Measurements from ENCODE around the gene FRS2. TPM values are rescaled to one million over a fixed set of nuclear protein-coding genes. Genes with fewer than 3 reads are reported as not detected.

FRS2 gene
- total and polyA plus RNA-seq, 2 of the 4 experiments (the other 2 are of a cell fraction) = 12.4 to 58.3 TPM

DNA sequence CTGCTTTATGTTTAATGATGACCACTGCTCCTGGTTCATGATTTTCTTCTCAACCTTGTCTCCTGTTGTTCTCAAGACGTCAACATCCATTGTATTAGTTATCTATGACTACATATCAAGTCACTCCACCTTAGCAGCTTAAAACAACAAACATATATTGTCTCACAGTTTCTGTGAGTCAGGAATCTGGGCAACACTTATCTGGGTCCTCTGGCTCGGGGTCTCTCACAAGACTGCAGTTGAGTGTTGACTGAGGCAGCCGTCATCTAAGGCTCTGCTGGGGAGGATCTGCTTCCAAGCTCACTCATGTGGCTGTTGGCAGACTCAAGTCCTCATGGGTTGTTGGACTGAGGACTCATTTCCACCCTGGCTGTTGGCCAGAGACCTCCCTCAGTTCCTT, 27.3 kb upstream of the FRS2 start:
- Histone ChIP-seq H3K9me1 (ENCODE audit: insufficient read depth, low read length) (no peaks in the 10 kb centered on the region), H3K27me3 (ENCODE audit: control insufficient read depth, insufficient read depth, low read length) (no peaks in the 10 kb centered on the region), H3K4me1 (ENCODE audit: control insufficient read depth, insufficient read depth, low read length) (no peaks in the 10 kb centered on the region), H2BK120ac (ENCODE audit: low read depth, low read length) (no peak overlapping the region), H4K5ac (ENCODE audit: low read depth, low read length) (no peak overlapping the region), H3K4me3 (ENCODE audit: insufficient read depth, low read depth, low read length) (no peak overlapping the region), H4K8ac (ENCODE audit: low read depth in 2 of 2, low read length in 2 of 2) (no peak overlapping the region), H2AK9ac (replicated peaks; ENCODE audit: low read depth, low read length, poor library complexity) (no peak overlapping the region), H2AFZ (replicated peaks; ENCODE audit: low read length, poor library complexity) (no peak overlapping the region), H2AK5ac (ENCODE audit: low read depth, low read length) (no peak overlapping the region), H3K4ac (ENCODE audit: low read depth, low read length) (no peak overlapping the region), H3K36me3 (ENCODE audit: control insufficient read depth, insufficient read depth, low read length) (no peaks in the 10 kb centered on the region), H4K20me1 (ENCODE audit: insufficient read depth, low read length) (no peaks in the 10 kb centered on the region), H4K91ac (ENCODE audit: insufficient read depth, low read depth, low read length) (no peak overlapping the region), H3K56ac (ENCODE audit: extremely low read depth, insufficient read depth, low read length) (no peak overlapping the region), H3K27ac (ENCODE audit: insufficient read depth, low read length) (no peak overlapping the region), H3K9me3 (ENCODE audit: control insufficient read depth, insufficient read depth, low read length) (no peaks in the 10 kb centered on the region), H2BK5ac (ENCODE audit: low read depth, low read length, poor library complexity, severe bottlenecking) (no peak overlapping the region), H2BK15ac (ENCODE audit: low read depth, low read length) (no peak overlapping the region), H3K18ac (ENCODE audit: low read depth, low read length) (no peak overlapping the region), H3K9ac (ENCODE audit: low read depth, low read length) (no peak overlapping the region), H3K4me2 (ENCODE audit: low read depth, low read length) (no peak overlapping the region), H3K14ac (replicated peaks; ENCODE audit: low read depth, low read length) (no peak overlapping the region), H3K23ac (ENCODE audit: low read depth, low read length) (no peak overlapping the region), H3K79me1 (ENCODE audit: low read depth in 1 of 2, low read length in 2 of 2) (no peaks in the 10 kb centered on the region), H2BK20ac (ENCODE audit: low read depth, low read length) (no peak overlapping the region)
- WGBS, 2 experiments (ENCODE audit: extremely low coverage in 2 of 2, insufficient read length in 1 of 2) = 0% methylated on average over 1 of the region's 3 CpGs; no CpG with 5 or more reads in 1 of the 2 experiments
- in situ Hi-C loops (cut with MboI; ENCODE audit: low sequenced_read_pairs) (no loop called here), dilution Hi-C loops (cut with HindIII; ENCODE audit: low sequenced_read_pairs, unreplicated experiment) (no loop called here), intact Hi-C loops (cut with micrococcal nuclease) (no loop called here)
- ATAC-seq (ENCODE audit: low read depth) (no peak), DNase-seq (peak; percentile 74)
- POLR2A ChIA-PET (ENCODE audit: unreplicated experiment) = no interaction called here
- TF ChIP-seq RFX5 (IDR thresholded peaks at IDR 0.05; ENCODE audit: low read depth, low read length) = no peak
- no peak for TF ChIP-seq MXI1 (IDR thresholded peaks at IDR 0.05; ENCODE audit: borderline replicate concordance, low read depth, low read length)
- TF ChIP-seq RAD21 (IDR thresholded peaks at IDR 0.05; ENCODE audit: low read length) = no peak
- TF ChIP-seq MAZ (IDR thresholded peaks at IDR 0.05; ENCODE audit: borderline replicate concordance, low read depth, low read length) = no peak
- no peak for TF ChIP-seq CHD1 (IDR thresholded peaks at IDR 0.05; ENCODE audit: low read depth, low read length)
- TF ChIP-seq, protein P1, sequence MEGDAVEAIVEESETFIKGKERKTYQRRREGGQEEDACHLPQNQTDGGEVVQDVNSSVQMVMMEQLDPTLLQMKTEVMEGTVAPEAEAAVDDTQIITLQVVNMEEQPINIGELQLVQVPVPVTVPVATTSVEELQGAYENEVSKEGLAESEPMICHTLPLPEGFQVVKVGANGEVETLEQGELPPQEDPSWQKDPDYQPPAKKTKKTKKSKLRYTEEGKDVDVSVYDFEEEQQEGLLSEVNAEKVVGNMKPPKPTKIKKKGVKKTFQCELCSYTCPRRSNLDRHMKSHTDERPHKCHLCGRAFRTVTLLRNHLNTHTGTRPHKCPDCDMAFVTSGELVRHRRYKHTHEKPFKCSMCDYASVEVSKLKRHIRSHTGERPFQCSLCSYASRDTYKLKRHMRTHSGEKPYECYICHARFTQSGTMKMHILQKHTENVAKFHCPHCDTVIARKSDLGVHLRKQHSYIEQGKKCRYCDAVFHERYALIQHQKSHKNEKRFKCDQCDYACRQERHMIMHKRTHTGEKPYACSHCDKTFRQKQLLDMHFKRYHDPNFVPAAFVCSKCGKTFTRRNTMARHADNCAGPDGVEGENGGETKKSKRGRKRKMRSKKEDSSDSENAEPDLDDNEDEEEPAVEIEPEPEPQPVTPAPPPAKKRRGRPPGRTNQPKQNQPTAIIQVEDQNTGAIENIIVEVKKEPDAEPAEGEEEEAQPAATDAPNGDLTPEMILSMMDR (conservative IDR thresholded peaks at IDR 0.05; ENCODE audit: low read depth, low read length) = no peak
- TF ChIP-seq BHLHE40 (IDR thresholded peaks at IDR 0.05; ENCODE audit: low read depth, low read length) = no peak
- TF ChIP-seq CEBPB (IDR thresholded peaks at IDR 0.05; ENCODE audit: low read depth, low read length) = no peak
- no peak for TF ChIP-seq SMC3 (IDR thresholded peaks at IDR 0.05; ENCODE audit: low read depth, low read length)
- TF ChIP-seq, protein P2, sequence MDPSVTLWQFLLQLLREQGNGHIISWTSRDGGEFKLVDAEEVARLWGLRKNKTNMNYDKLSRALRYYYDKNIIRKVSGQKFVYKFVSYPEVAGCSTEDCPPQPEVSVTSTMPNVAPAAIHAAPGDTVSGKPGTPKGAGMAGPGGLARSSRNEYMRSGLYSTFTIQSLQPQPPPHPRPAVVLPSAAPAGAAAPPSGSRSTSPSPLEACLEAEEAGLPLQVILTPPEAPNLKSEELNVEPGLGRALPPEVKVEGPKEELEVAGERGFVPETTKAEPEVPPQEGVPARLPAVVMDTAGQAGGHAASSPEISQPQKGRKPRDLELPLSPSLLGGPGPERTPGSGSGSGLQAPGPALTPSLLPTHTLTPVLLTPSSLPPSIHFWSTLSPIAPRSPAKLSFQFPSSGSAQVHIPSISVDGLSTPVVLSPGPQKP (IDR thresholded peaks at IDR 0.05; ENCODE audit: borderline replicate concordance, low read depth, low read length) = no peak
- TF ChIP-seq, protein P3, sequence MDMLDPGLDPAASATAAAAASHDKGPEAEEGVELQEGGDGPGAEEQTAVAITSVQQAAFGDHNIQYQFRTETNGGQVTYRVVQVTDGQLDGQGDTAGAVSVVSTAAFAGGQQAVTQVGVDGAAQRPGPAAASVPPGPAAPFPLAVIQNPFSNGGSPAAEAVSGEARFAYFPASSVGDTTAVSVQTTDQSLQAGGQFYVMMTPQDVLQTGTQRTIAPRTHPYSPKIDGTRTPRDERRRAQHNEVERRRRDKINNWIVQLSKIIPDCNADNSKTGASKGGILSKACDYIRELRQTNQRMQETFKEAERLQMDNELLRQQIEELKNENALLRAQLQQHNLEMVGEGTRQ (IDR thresholded peaks at IDR 0.05; ENCODE audit: low read depth, low read length) = no peak
- no peak for TF ChIP-seq FOS (IDR thresholded peaks at IDR 0.05; ENCODE audit: low read depth, low read length)
- no peak for TF ChIP-seq POLR2A (IDR thresholded peaks at IDR 0.05; ENCODE audit: low read depth, low read length)
- no peak for TF ChIP-seq MAFK (IDR thresholded peaks at IDR 0.05; ENCODE audit: low read depth, low read length)
- TF ChIP-seq RCOR1 (IDR thresholded peaks at IDR 0.05; ENCODE audit: insufficient replicate concordance, low read length) = no peak
- TF ChIP-seq NFE2L2 (IDR thresholded peaks at IDR 0.05; ENCODE audit: low read depth, low read length) = no peak
- BruUV-seq (replicated peaks) = no TSS peak
- CTCF ChIA-PET = no interaction called here
